Measurements from ENCODE around the gene BANF1.

GRCh38 chr11:65961267-65962140 lies 40.8 kb upstream of the BANF1 start, which contains the start of gene SART1:
- TF ChIP-seq POLR2A (IDR thresholded peaks at IDR 0.05; ENCODE audit: extremely low read depth, insufficient read length): peak; percentile 96
- peak; percentile 85 for TF ChIP-seq MYC (IDR thresholded peaks at IDR 0.05; ENCODE audit: low read depth, low read length)

Data from NB4 (cell line).